OCI-LY1 (cell line): Measurements from ENCODE around the gene KCNF1.

ENCODE experiments used
- EZH2 ChIP-seq: fragments of 200-600 bp; sonication (generic), shearing (Covaris generic); IDR thresholded peaks from 2 replicates; pipeline ENCODE4 v1.8.0; 2017; ENCODE audit warnings: borderline replicate concordance, mixed run types, mild to moderate bottlenecking, antibody characterized with exemption, low read length, moderate library complexity, mixed read lengths
- TF ChIP-seq, protein P1 (sequence below): fragments of 200-600 bp; sonication (generic), shearing (Covaris generic); IDR thresholded peaks from 2 replicates; pipeline ENCODE4 v1.5.1; 2017; ENCODE audit warnings: mild to moderate bottlenecking, antibody characterized with exemption, low read length, moderate library complexity, mixed read lengths

DNA sequence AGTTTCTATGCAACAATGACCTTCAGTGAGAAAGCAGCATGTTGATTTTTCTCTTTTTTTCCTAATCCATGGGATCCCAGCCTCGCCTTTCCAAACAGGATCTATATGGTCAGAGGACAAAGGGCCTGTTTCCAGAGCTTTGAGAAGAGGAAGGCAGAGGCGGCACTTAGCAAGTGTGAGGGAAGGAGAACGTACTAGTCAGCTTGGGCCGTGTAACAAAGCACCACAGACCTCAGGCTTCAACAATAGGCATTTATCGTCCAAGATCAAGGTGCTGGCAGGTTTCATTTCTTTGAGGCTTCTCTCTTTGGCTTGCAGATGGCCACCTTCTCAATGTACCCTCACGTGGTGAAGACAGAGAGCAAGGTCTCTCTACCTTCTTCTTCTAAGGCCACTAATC, 7.3 kb upstream of the KCNF1 start:
- TF ChIP-seq, protein P1, sequence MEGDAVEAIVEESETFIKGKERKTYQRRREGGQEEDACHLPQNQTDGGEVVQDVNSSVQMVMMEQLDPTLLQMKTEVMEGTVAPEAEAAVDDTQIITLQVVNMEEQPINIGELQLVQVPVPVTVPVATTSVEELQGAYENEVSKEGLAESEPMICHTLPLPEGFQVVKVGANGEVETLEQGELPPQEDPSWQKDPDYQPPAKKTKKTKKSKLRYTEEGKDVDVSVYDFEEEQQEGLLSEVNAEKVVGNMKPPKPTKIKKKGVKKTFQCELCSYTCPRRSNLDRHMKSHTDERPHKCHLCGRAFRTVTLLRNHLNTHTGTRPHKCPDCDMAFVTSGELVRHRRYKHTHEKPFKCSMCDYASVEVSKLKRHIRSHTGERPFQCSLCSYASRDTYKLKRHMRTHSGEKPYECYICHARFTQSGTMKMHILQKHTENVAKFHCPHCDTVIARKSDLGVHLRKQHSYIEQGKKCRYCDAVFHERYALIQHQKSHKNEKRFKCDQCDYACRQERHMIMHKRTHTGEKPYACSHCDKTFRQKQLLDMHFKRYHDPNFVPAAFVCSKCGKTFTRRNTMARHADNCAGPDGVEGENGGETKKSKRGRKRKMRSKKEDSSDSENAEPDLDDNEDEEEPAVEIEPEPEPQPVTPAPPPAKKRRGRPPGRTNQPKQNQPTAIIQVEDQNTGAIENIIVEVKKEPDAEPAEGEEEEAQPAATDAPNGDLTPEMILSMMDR, result no peak
- TF ChIP-seq EZH2, result no peak
